ENCODE data around the gene TBX4. TPM values are rescaled to one million over a fixed set of nuclear protein-coding genes. Genes with fewer than 3 reads are reported as not detected.

The TBX4 gene
- total and polyA plus RNA-seq, 4 donors = not detected

GRCh38 chr17:61498042-61498994 lies 46.1 kb downstream of the TBX4 start:
- no peaks in the 10 kb centered on the region for H3K4me1 ChIP-seq (ENCODE audit: control insufficient read depth in 4 of 4, insufficient read depth in 4 of 4, low read length in 3 of 4)
- H3K27ac ChIP-seq (ENCODE audit: low read depth in 1 of 2, low read length in 2 of 2) = no peak overlapping the region
- TF ChIP-seq RAD21 (IDR thresholded peaks at IDR 0.05) (no peak), ATF3 (IDR thresholded peaks at IDR 0.05) (no peak), ZBTB33 (IDR thresholded peaks at IDR 0.05) (no peak), EGR1 (IDR thresholded peaks at IDR 0.05; ENCODE audit: low read depth in 2 of 2) (no peak), HNF4A (conservative IDR thresholded peaks at IDR 0.05) (no peak), HNF4G (IDR thresholded peaks at IDR 0.05) (no peak), FOXA2 (IDR thresholded peaks at IDR 0.05) (no peak), RXRA (IDR thresholded peaks at IDR 0.05) (no peak), CTCF (IDR thresholded peaks at IDR 0.05; ENCODE audit: low read depth, low read length, missing input control) (no peak), NR2F2 (IDR thresholded peaks at IDR 0.05) (no peak), TAF1 (conservative IDR thresholded peaks at IDR 0.05) (no peak), JUND (IDR thresholded peaks at IDR 0.05) (no peak), YY1 (IDR thresholded peaks at IDR 0.05) (no peak)
- H3K36me3 ChIP-seq (ENCODE audit: control insufficient read depth in 4 of 4, insufficient read depth in 3 of 4, low read depth in 1 of 4, low read length in 3 of 4) = no peaks in the 10 kb centered on the region
- no peak overlapping the region for H3K9ac ChIP-seq (ENCODE audit: low read depth in 1 of 2, low read length in 2 of 2)
- 92% methylated on average over 8 of the region's 8 CpGs for WGBS
- H3K4me3 ChIP-seq (ENCODE audit: low read depth in 1 of 3, low read length in 3 of 3) = no peak overlapping the region
- no peak for DNase-seq (ENCODE audit: low spot score)
- H3K9me3 ChIP-seq (ENCODE audit: control insufficient read depth in 4 of 4, low read length in 3 of 4) = no peaks in the 10 kb centered on the region
- H3K27me3 ChIP-seq (ENCODE audit: control insufficient read depth in 4 of 4, insufficient read depth in 4 of 4, low read length in 3 of 4) = no peaks in the 10 kb centered on the region

- no peaks in the 10 kb centered on the region for H3K27me3 ChIP-seq (ENCODE audit: control insufficient read depth in 4 of 4, insufficient read depth in 4 of 4, low read length in 3 of 4)
- WGBS = 96% methylated on average over 3 of the region's 3 CpGs
- no peak for DNase-seq (ENCODE audit: low spot score)
These were observed 47.4 kb downstream of the TBX4 start for GRCh38 chr17:61499632-61500031.

GRCh38 chr17:61500287-61500686 lies 48.1 kb downstream of the TBX4 start:
- no peak overlapping the region for H3K4me3 ChIP-seq (ENCODE audit: low read depth in 1 of 3, low read length in 3 of 3)
- no peak for DNase-seq (ENCODE audit: low spot score)
- H3K4me1 ChIP-seq (ENCODE audit: control insufficient read depth in 4 of 4, insufficient read depth in 4 of 4, low read length in 3 of 4) = no peaks in the 10 kb centered on the region
- H3K9me3 ChIP-seq (ENCODE audit: control insufficient read depth in 4 of 4, low read length in 3 of 4) = no peaks in the 10 kb centered on the region
- no peaks in the 10 kb centered on the region for H3K36me3 ChIP-seq (ENCODE audit: control insufficient read depth in 4 of 4, insufficient read depth in 3 of 4, low read depth in 1 of 4, low read length in 3 of 4)
- no peaks in the 10 kb centered on the region for H3K27me3 ChIP-seq (ENCODE audit: control insufficient read depth in 4 of 4, insufficient read depth in 4 of 4, low read length in 3 of 4)
- H3K27ac ChIP-seq (ENCODE audit: low read depth in 1 of 2, low read length in 2 of 2) = no peak overlapping the region
- 92% methylated on average over 2 of the region's 2 CpGs for WGBS
- H3K9ac ChIP-seq (ENCODE audit: low read depth in 1 of 2, low read length in 2 of 2) = no peak overlapping the region
- no peak for TF ChIP-seq RAD21 (IDR thresholded peaks at IDR 0.05)
- TF ChIP-seq REST (IDR thresholded peaks at IDR 0.05) = no peak
- TF ChIP-seq RXRA (IDR thresholded peaks at IDR 0.05) = no peak
- no peak for TF ChIP-seq ATF3 (IDR thresholded peaks at IDR 0.05)
- no peak for TF ChIP-seq MAX (IDR thresholded peaks at IDR 0.05)
- TF ChIP-seq TAF1 (conservative IDR thresholded peaks at IDR 0.05) = no peak
- TF ChIP-seq FOXA1 (IDR thresholded peaks at IDR 0.05) = no peak
- TF ChIP-seq CTCF (IDR thresholded peaks at IDR 0.05; ENCODE audit: low read depth, low read length, missing input control) = no peak

More at GRCh38 chr17:61499632-61500031, 47.4 kb downstream of the TBX4 start:
- Histone ChIP-seq H3K27ac (ENCODE audit: low read depth in 1 of 2, low read length in 2 of 2) (no peak overlapping the region), H3K9me3 (ENCODE audit: control insufficient read depth in 4 of 4, low read length in 3 of 4) (no peaks in the 10 kb centered on the region), H3K9ac (ENCODE audit: low read depth in 1 of 2, low read length in 2 of 2) (no peak overlapping the region), H3K4me1 (ENCODE audit: control insufficient read depth in 4 of 4, insufficient read depth in 4 of 4, low read length in 3 of 4) (no peaks in the 10 kb centered on the region), H3K36me3 (ENCODE audit: control insufficient read depth in 4 of 4, insufficient read depth in 3 of 4, low read depth in 1 of 4, low read length in 3 of 4) (no peaks in the 10 kb centered on the region), H3K4me3 (ENCODE audit: low read depth in 1 of 3, low read length in 3 of 3) (no peak overlapping the region)
- no peak for TF ChIP-seq GABPA (IDR thresholded peaks at IDR 0.05 in 1 of 2, conservative IDR thresholded peaks at IDR 0.05 in 1 of 2)
- TF ChIP-seq FOXA1 (IDR thresholded peaks at IDR 0.05) = no peak

Data from liver (tissue), 9 donors.